HEK293T (cell line): ENCODE measurements around the gene ASF1B.

ENCODE experiments used
- ARNT ChIP-seq: fragments of 450-650 bp; IDR thresholded peaks from 2 replicates; pipeline ENCODE4 v1.6.1; 2017; ENCODE audit warnings: mild to moderate bottlenecking
- BHLHE40 ChIP-seq: fragments of 450-650 bp; IDR thresholded peaks from 2 replicates; pipeline ENCODE4 v1.6.1; 2016; ENCODE audit warnings: mild to moderate bottlenecking, moderate library complexity, borderline replicate concordance
- FOXM1 ChIP-seq: fragments of 450-650 bp; IDR thresholded peaks from 2 replicates; pipeline ENCODE4 v1.6.1; 2017; ENCODE audit warnings: mild to moderate bottlenecking, borderline replicate concordance
- L3MBTL2 ChIP-seq: fragments of 450-650 bp; conservative IDR thresholded peaks from 2 replicates; pipeline ENCODE4 v1.6.1; 2016; ENCODE audit warnings: mild to moderate bottlenecking
- ZNF384 ChIP-seq: fragments of 450-650 bp; IDR thresholded peaks from 2 replicates; pipeline ENCODE4 v1.6.1; 2016

DNA sequence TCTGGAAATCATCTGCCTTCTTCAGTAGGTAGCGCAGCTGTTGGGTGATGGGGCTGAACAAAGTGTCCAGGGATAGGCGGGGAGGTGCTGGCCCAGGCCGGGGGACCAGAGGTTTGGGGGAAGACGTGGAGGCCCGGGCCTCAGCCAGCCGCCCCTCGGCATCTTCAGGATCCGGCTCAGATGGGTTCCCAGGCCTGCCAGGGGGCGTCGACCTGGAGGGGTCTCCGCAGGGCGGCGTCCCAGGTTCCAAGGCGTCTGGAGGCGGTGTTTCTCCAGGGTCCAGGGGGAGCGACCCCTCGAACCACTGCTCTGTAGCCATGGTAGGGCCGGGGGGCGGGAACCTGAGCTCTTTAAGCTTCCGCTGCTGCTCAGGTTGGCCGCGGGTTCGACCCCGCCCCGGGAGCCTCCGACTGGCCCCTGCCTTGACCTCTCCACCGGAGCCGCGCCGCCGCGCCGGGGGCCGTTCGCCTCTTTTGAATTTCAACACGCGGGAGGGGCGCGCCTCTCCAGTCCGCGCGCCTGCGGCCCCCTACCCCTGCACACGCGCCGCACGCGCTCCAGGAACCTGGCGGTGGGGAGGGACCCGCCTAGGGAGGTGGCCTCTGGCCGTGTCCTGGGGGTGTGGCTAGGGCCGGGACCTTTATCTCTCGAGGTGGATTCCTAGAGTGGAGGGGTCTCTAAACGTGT, 50.9 kb downstream of the ASF1B start, which contains the start of gene C19orf67:
- TF ChIP-seq L3MBTL2, result no peak
- TF ChIP-seq ARNT, result no peak
- no peak for TF ChIP-seq FOXM1
- no peak for TF ChIP-seq ZNF384
- no peak for TF ChIP-seq BHLHE40
